Islet of Langerhans (tissue), 1 donor: ENCODE results near the gene CACNA1I.

Experiments used
- FAIRE-seq: peaks from one replicate; lab custom pipeline; 2011; peaks lifted over from hg19 to GRCh38; lab: Jason Lieb, UNC

CACNA1I gene

DNA sequence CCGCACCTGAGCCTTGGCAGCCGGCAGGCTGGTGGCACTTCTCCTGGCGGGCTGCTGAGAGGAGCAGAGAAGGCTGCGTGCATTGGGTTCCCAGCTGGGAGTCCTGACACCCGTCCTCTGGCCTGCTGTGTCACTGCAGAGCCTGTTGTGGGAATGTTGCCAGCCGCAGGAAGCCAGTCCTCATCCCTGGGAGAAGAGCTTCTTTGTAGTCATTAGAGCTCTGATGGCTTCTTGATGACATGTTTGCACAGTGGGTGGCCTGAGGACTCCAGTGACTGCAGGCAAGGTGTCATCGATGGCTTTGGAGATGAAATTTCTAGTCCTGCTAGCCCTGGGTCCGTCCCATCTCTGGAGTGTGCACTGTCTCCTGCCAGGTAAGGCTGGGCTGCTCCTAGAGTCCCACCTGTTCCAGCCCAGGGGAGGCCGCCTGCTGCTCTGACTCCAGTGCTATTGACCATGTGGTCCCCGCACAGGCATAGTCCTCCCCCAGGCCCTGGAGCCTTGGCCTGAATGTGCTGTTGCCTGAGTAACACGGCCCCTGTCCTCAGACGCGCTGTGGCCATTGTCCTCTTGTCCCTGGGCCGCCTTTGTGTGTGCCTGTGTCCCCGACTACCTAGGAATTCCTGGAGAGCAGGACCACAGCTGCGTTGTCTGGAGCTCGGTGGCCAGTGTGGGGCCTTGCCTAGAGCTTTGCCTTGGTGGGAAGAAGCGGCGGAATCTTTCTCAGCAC, 129.2 kb downstream of the CACNA1I start:
- no peak for FAIRE-seq

DNA sequence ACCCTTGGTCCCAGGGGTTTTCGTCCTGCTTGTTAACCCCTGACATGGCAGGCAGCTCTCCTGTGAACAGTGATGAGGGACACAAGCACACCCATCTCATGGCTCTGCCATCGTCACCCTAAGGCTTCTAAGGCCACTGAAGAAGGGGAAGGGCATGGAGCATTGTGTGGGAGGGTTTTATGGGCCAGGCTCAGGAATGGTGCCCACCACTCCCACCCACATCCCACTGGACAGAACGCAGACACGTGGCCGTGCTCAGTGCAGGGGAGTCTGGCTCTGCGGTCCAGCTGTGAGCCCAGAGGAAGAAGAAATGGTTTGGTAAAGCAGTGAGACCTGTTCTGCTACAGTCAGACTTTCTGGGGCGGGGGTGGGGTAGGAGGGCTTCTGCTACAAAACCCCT, 130.0 kb downstream of the CACNA1I start:
- no peak for FAIRE-seq

DNA sequence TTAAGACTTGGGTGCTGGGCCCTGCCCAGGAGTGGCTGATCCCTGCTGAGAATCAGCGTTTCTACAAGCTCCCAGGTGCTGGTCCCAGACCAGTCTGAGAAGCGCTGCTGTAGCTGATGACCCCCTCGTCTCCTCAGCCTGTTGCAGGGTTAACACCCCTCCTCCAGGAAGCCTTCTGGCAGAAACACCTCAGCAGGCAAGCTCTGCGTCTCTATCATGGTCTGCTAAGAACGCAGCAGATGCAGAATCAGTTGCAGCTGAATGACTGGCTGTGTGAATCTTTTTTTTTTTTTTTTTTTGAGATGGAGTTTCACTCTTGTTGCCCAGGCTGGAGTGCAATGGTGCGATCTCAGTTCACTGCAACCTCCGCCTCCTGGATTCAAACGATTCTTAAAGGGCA, 132.5 kb downstream of the CACNA1I start:
- no peak for FAIRE-seq

GRCh38 chr22:39703928-39704639, 133.5 kb downstream of the CACNA1I start:
- no peak for FAIRE-seq

- FAIRE-seq: no peak
These were observed 134.8 kb downstream of the CACNA1I start for GRCh38 chr22:39705386-39705785.

GRCh38 chr22:39706376-39707140, 136.0 kb downstream of the CACNA1I start:
- FAIRE-seq: no peak

GRCh38 chr22:39707351-39707750, 136.8 kb downstream of the CACNA1I start:
- FAIRE-seq: no peak

DNA sequence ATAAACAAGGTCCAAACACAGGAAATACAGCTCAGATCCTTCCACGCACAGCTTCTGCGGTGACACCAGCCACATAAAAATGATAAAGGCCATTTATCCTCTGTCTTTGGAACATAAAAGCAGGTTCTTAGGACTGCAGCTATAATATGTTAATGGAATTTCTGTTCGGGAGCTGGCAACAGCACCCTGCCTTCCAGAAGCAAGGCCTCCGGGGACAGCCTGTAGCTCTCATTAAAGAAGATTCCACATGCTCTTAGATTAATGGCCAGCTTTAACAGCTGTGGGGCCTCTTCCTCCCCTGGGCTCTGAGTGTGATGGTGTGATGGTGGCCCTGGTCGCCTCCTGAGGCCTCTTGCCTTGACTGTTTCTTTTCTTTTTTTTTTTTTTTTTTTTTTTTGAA, 137.3 kb downstream of the CACNA1I start:
- FAIRE-seq: no peak

- no peak for FAIRE-seq
These were observed 140.0 kb downstream of the CACNA1I start for GRCh38 chr22:39710380-39711150.

- FAIRE-seq: no peak
These were observed 141.5 kb downstream of the CACNA1I start for GRCh38 chr22:39712081-39712480.

DNA sequence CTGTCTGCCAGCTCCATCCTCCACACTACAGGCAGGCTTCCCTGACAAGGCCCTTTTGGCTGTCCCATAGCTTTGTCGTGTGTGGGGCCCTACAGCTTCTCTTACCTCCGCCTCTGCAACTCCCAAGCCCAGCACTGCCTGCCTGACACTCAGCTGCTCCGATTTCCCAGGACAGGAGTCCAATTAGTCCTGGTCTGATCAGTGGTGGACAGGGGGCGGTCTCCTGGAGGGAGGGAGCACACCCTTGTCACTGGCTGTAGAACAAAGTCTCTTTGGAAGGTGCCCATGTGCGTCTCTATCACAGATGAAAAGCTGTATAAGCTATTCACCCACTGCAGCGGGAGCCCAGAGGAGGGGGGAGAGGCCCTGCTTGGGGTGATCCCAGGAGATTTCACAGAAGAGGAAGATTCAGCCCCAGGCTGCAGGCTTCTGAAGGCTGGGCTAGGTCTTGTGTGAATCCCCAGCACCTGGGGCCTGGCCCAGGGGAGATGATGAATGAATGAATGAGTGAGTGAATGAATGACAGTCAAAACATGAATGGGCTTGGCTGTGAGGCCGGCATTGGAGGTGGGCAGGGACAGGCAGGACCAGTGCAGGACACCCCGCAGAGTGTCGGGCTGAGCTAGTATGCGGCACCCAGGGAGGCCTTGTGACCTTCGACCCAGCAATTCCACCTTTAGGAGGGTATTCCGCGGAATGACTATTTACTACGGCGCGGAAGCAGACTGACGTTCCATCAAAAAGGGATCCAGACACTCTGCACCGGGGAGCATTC, 142.4 kb downstream of the CACNA1I start:
- FAIRE-seq: no peak

DNA sequence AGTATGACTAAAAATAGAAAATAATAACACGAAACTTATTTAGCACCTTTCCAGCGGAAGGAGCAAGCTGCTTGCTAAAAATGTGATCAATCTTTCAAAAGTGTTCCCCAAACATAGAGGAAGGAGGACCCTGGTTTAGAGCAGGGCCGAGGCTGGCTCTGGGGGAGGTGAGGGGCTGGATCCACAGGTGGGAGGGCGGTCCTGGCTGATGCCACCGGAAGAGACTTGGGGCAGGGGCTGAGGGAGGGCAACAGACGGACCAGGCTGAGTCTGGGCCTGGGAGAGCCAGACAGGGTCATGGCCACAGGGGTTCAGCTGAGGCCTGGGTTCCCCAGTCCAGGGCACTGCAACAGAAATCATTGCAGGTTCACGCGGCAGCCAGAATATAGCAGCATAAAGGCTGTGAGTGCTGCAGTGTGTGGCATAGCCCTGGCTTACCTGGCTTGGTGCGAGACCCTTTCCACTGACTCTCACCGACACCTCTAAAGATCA, 143.3 kb downstream of the CACNA1I start:
- FAIRE-seq: no peak

- FAIRE-seq: no peak
These were observed 143.8 kb downstream of the CACNA1I start for GRCh38 chr22:39714321-39714720.

- no peak for FAIRE-seq
These were observed 145.4 kb downstream of the CACNA1I start for GRCh38 chr22:39715778-39716495.

DNA sequence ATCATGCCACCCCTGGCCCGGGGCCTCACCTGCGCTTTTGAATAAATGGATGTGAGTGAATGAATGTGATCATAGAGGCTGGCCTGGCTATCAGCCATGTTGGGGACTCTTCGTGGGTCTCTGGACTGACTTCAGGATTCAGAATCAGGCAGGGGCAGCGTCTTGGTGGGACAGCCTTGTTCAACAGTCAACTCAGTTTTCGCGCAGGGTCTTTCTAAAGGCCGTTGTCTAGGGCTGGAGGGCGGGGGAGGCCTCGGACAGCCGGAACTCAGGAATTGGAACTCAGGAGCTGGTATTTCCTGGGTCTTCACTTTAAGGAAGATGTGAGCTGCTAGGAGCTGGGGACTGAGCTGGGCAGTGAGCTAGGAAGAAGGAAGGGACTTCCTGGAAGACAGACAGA, 146.0 kb downstream of the CACNA1I start:
- FAIRE-seq: no peak

DNA sequence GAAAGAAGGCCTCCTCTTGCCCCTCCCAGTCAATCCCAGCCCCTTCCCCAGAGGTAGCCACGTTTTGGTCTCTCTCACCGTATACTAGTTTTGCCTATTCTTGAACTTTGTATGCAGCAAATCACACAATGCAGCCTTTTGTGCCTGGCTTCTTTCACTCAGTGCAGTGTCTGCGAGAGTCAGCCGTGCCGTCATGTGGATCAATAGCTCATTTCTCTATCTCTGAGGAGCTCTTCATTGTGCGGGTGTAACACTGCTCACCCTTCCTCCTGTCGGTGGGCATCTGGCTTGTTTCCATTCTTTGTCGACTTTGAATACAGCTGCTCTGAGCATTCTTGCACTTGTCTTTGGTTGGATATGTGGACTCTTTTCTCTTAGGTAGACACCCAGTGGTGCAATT, 146.5 kb downstream of the CACNA1I start:
- FAIRE-seq: no peak

DNA sequence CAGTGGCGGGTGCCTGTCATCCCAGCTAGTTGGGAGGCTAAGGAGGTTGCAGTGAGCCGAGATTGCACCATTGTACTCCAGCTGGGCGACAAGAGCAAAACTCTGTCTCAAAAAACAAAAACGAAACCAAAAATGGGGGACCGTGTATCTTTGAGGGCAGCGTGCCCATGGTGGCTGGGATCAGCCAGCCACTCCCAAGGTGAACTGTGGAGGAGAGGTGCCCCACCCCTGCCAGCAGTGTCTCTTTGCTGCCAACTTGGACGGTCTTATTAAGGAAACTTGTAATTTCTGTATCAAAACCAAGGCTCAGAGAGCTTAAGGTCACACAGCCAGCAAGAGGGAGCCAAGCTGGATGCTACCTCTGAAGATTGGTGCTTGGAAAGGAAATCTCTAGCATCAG, 147.7 kb downstream of the CACNA1I start:
- no peak for FAIRE-seq

DNA sequence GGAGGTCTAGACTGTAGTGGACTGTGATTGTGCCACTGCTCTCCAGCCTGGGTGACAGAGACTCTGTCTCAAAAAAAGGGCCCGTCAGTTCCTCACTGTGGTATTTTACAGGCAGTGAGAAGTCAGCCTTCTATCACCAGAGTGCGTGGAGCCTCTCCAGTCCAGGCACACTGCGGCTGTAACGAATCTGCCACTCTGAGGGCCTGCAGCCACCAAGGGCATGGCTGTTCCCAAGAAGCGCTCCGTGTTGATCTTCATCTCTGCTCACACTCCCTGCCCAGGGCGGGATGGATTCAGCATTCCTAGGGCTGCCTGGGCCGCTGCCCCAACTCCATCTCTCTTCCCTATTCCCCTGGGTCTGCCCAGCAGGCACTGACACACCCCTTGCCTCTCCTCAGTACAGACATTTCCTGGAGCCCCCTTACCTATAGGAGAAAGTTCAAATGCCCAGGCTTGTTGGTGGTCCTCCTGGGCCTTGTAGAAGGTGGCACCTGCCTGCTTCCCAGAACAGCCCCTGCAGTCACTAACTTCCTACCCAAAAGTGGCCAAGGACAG, 148.4 kb downstream of the CACNA1I start:
- FAIRE-seq: no peak

GRCh38 chr22:39719559-39720450, 149.3 kb downstream of the CACNA1I start:
- no peak for FAIRE-seq
